COLO829 (cell line): Measurements from ENCODE around the gene TXNDC8.
"Not testable (repeated sequence)": the region's sequence is repeated elsewhere in the genome, so short reads cannot be mapped to it uniquely, and the experiment has no call there.

Experiments
- DNase-seq: peaks from one replicate; pipeline ENCODE4 v3.0.0; 2012; ENCODE audit warnings: low spot score

TXNDC8 gene

GRCh38 chr9:110337727-110338126 is at the start of gene TXNDC8:
TSS of gene TXNDC8 (minus strand) at chr9:110337863.
- DNase-seq, result no peak

GRCh38 chr9:110383491-110383890 is 45.8 kb upstream of the TXNDC8 start:
- no peak for DNase-seq

- no peak for DNase-seq
Measured at GRCh38 chr9:110382731-110383130, 45.1 kb upstream of the TXNDC8 start.

- no peak for DNase-seq
Measured at GRCh38 chr9:110371411-110372007, 33.8 kb upstream of the TXNDC8 start.

- DNase-seq, result no peak
Measured at GRCh38 chr9:110370315-110370714, 32.7 kb upstream of the TXNDC8 start.

- no peak for DNase-seq
Measured at GRCh38 chr9:110364451-110364850, 26.8 kb upstream of the TXNDC8 start.

GRCh38 chr9:110358992-110359391 is 21.3 kb upstream of the TXNDC8 start:
- not testable (repeated sequence) for DNase-seq

- DNase-seq, result no peak
Measured at GRCh38 chr9:110357505-110357904, 19.8 kb upstream of the TXNDC8 start.

GRCh38 chr9:110356639-110357395 is 19.2 kb upstream of the TXNDC8 start:
- DNase-seq, result no peak

GRCh38 chr9:110355911-110356310 is 18.2 kb upstream of the TXNDC8 start:
- no peak for DNase-seq

- DNase-seq, result peak; percentile 29
Measured at GRCh38 chr9:110351009-110351467, 13.4 kb upstream of the TXNDC8 start.

- DNase-seq, result no peak
Measured at GRCh38 chr9:110346325-110346724, 8.7 kb upstream of the TXNDC8 start.

- no peak for DNase-seq
Measured at GRCh38 chr9:110344821-110345220, 7.2 kb upstream of the TXNDC8 start.

- DNase-seq, result no peak
Measured at GRCh38 chr9:110343551-110343950, 5.9 kb upstream of the TXNDC8 start.

GRCh38 chr9:110340306-110340705 is 2.6 kb upstream of the TXNDC8 start:
- no peak for DNase-seq

GRCh38 chr9:110338143-110338542 is 480 bp upstream of the TXNDC8 start:
- DNase-seq, result no peak

- no peak for DNase-seq
Measured at GRCh38 chr9:110336363-110336762, 1.3 kb downstream of the TXNDC8 start.

- DNase-seq, result no peak
Measured at GRCh38 chr9:110334871-110335270, 2.8 kb downstream of the TXNDC8 start.

GRCh38 chr9:110334183-110334582 is 3.5 kb downstream of the TXNDC8 start:
- no peak for DNase-seq

GRCh38 chr9:110332766-110333165 is 4.9 kb downstream of the TXNDC8 start:
- DNase-seq, result no peak

- DNase-seq, result no peak
Measured at GRCh38 chr9:110330484-110331105, 7.1 kb downstream of the TXNDC8 start.

- no peak for DNase-seq
Measured at GRCh38 chr9:110329639-110330230, 7.9 kb downstream of the TXNDC8 start.

- DNase-seq, result no peak
Measured at GRCh38 chr9:110328763-110329162, 8.9 kb downstream of the TXNDC8 start.
